CD1c-positive myeloid dendritic cell (primary cell): ENCODE measurements around the gene BUD13.

Experiments
- DNase-seq: peaks from one replicate; pipeline ENCODE4 v3.0.0-alpha.2; 2016; ENCODE audit errors: extremely low spot score

Gene BUD13

DNA sequence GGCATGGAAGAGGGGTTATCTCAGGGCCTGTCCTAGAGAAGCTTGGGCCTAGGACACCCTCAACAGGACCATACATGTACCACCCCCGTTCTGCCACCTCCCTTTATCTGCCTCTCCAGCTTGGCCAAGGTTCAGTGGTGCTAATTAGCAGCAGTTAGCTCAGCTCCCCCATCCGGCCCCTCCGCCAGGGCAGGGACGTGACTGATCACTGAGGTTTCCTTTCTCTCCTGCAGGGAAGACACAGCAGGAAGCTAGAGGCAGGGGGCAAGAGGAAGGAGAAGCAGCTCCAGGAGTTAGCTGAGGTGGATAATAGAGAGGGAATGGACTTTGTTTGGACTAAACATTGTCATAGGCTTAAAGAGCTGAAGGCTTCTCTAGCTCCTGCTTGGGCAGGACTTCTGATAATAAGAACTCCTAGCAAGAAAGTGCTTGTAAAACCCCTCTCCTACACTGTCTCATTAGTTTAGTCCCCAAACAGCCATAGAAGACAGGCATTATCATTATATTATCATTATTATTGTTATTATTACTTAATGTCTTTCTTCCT, 53.8 kb downstream of the BUD13 start:
- DNase-seq = no peak

DNA sequence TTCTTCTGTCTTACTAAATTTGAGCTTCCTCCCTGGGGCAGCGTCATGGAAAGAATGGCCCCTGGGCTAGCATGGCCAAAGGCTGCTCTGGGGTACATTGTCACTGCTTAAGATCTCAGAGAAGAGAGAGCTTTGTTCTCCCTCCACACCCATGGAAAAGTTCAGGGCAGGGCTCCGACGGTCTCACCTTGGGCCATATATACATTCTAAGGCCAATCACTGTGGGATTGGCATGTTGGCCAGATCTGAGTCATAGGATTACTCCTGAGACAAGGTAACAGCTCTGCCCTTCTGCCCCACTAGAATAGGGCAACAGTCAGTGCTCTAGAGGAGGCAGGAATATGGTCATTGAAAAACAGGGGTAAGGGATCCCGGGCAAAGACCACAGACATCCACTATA, 56.2 kb downstream of the BUD13 start:
- no peak for DNase-seq

DNA sequence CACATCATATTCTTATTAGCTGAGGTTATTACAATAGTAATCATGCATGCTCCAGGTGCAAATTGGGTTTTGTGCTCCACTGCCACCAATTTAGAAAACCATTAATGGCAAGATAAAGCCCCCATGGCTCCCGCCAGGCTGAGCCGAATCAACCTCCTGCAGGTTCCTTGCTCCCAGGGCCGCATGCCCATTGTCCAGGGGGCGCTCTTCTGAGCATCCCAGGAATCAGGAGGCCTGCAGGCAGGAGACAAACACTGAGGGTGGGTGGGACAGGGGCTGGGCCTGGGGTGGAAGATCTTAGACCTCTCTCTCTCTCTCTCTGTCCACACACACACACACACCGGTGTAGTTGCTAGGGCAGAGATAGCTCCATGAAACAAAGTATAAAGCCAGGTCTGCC, 57.4 kb downstream of the BUD13 start:
- DNase-seq = no peak

DNA sequence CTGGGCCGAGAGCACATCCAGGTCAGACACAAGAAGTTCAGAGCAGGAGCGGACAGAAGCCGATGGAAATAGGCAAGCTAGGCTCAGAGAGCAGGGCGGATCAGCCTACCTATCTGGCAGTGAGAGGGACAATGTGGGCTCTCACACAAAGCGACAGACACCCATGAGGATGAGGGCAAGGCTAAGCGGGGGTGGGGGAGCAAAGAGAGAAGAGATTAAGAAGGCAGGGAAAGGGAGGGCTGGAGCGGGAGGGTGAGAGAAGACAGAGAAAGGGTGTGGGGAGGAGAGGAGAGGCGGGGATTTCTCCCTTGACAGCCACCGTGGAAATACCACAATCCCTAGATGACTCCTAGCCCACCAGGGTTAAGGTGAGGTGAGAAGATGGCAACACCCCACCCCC, 57.9 kb downstream of the BUD13 start:
- DNase-seq = no peak

DNA sequence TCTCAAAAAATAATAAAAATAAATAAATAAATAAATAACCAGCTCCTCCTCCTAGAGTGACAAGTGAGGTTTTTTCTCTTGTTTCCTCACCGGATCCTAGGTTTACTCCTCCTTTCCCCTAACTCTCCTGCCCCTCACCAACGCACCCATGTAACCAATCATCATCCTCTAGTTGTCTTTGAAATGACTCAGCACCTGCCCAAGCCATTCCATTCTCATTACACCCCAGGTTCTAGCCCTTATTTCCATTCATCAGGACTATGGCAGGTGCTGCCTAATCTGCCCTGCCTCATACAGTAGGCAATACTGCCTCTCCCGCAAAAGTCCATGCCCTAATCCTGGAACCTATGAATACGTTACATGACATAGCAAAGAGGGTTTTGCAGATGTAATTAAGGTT, 60.4 kb downstream of the BUD13 start:
- no peak for DNase-seq

DNA sequence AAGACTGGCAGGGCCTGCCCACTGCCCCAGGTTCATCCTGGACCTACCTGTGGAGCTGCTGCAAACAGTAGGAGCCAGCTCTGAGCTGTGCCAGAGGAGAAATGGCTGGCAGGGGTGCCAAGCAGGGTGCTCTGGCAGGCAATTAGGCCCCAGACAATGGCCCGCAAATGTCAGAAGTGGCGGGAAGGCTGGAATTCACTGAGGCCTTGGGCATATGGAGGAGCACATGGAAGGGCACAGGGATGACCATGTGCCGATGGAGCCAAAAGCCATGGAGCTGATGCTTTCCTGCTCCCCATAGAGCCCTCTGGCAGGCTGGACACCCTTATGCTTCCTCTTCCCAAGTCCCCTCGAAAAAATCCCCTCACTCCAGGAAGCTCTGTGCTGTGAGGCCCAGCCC, 62.0 kb downstream of the BUD13 start:
- DNase-seq = no peak

DNA sequence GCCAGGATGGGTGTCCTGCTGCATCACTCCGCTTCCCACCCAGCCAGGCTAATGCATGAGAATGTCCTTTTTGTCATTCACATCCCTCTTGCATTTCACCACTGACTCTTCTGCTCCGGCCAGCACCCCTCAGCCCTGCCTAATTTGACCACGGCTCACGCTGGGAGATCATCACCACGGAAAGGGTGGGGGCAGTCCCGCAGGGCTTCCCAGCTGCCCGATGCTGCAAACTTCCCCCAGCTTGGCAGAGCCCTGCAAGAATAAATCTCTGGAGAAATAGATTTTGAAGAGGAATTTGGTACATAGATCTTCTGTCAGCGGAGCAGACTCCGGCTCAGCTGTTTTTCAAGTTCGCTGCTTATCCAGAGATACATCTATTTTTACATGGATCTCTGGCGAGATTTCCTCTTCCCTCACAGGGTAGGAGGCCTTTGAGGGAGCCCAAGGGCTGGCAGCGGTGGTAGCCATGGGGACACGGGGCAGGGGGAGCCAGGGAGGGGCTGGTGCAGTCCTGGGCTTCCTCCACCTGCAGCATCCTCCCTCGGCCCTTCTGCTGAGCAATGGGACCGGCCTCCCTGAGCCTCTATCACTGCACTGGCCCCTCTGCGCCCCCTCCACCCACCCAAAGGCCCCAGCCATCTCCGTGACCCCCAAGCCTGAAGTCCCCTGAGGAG, 62.6 kb downstream of the BUD13 start:
- DNase-seq = no peak

DNA sequence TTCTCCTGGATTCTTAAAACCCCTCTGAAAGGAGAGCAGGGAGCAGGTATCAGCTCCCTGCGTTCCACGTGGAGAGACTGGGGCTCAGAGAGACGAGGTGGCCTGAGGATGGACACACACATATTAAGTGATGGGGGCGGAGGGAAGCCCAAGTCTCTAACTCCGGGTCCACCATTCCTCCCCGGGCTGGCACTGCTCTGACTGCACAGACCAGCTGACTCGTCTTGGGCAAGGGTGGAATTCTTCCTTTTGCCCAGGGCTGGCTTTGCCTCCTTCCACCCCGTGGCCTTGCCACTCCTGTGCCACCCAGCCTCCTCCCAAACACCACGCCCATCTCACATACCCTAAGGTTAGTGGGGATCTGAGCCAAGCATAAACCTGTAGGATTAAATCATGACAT, 65.0 kb downstream of the BUD13 start:
- DNase-seq = no peak

DNA sequence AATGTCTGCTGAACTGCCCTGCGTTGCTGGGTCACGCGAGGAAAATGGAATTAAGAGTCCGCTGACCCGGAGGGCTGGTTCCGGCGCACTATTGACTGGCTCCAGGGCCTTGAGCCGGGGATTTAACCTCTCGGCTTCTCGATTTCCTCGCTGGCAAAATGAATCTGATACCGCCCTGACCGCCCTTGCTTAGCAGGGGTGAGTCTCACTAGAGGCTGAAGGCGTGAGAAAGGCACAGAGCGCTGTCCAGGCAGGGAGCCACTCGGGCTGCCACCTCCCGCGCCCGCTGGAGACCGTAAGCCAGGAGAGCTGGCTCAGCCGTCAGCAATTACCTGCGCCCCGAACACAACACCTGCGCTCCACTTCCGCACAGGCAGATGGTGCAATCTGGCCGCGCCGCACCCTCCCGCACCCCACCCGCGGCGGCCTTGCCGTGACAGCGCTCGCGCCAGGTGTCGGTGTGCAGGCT, 65.6 kb downstream of the BUD13 start:
- no peak for DNase-seq

DNA sequence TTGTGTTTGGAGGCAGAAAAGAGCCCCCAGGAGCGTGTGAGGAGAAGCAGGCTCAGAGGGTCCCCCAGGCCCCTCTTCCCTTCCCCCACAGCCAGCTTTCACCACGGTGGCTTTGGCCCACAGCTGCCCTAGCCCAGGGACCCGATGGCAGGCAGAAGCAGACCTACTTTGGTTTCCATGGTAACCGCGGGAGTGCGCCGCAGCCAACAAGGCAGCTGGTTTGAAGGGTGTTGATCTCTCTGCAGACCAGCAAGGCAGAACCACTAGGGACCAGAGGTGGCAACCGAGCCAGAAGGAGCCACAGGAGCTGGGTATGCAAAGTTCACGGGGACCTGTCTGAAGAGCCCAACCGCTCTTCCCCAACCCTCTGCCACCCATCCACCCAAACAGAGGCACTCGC, 69.4 kb downstream of the BUD13 start:
- DNase-seq = no peak

DNA sequence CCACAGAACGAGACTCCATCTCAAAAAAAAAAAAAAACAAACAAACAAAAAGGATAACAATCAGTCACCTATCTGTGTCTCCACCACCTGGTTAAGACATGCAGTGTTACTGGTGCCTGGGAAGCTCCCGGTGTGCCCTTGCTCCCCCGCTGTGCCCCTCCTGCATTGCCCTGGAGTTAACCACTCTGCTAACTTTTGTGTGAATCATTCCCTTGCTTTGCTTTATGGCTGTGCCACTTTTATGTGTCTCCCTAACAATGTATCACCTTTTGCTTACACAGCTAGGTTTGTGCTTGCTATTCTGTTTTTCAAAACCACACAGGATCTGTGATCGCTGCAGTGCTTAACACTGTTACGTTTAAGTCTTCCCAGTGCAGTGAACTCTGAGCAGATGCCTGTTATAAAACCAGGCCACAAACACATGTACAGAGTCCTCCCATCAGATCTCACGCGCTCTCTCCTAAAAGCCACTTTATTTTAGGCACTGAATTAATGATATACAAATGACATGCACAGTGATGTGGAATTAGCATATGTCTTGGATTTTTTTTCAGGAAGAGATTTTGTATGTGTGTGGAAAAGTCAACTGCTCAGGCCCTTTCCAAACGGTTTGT, 69.9 kb downstream of the BUD13 start:
- no peak for DNase-seq

DNA sequence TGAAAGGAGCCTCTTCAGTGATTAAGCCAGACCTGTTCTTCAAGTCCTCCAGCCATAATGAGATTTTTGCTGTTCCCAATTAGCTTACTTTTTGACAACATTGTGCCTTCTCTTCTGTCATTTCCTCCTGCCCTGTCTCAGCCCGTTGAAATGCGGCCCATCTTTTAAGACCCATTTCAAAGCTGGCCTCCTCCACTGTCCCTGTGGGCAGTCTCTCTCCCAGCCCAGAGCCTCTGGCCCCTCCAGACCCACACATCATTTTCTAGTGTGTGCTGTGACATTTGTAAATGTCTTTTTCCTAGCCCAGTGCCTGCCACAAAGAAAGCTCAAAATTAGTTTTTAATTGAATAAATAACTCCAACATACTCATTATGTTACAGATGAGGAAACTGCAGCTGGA, 70.9 kb downstream of the BUD13 start:
- no peak for DNase-seq

DNA sequence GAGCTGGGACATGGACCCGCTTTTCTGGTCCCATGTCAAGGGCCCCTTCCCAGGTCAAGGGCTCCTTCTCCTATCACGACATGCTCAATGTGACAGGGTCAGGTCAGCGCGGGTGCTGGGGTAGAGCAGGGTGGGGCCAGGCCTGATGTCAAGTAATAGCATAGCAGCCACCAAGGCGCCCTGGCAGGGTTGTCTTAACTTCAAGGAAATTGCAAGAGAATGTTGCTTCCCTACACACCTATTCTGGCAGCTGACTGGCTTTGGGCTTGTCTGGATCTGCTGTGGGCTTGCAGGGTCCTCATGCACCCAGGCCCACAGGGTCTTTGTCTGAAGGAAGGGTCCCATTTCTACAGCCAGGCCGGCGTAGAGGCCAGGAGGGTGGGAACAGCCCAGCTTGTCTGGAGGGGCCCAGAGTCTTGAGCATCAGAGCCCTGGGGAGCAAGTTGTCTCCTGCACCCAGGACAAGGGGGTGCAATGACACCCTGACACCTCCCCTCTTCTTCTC, 71.4 kb downstream of the BUD13 start:
- no peak for DNase-seq

DNA sequence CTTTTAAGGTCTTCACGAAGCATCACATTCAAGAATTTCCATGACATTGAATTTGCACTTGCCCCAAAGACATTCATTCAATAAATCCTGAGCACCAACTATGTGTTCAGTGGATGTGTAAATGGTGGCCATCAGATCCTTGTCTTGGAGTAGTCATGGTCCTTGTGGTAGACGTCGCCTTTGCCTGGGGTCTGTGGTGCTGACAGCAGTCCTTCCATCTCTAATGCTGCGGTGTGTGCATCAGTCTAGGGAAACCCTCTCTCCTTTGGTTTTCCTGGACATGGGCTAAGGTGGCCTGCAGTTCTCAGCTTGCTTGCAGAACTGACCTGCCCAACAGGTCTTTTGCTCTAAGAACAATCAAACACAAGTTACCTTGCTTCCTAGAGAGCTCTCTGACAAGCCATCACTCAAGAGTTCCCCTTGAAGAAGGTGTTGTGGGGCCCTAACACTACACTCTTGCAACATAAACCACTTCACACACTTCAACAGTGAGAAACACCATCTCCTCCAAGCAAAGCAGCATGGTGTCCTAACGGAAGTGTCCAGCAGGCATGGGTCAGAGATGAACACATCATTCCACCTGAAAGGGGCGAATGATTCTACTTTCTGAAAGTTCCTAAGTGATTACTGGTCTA, 72.1 kb downstream of the BUD13 start:
- DNase-seq = no peak
